HEK293 (cell line): ENCODE measurements around the gene YIPF5.

Experiments used
- GLI4 ChIP-seq: fragments of 450-650 bp; formaldehyde crosslinking; IDR thresholded peaks from 2 replicates; pipeline ENCODE4 v1.5.1; 2016; ENCODE audit warnings: missing biosample characterization, missing genetic modification characterization
- HOXA7 ChIP-seq: sonication (generic); formaldehyde crosslinking; IDR thresholded peaks from 2 replicates; pipeline ENCODE4 v1.8.1; 2022; ENCODE audit warnings: missing genetic modification reagents, borderline replicate concordance
- MZF1 ChIP-seq: fragments of 450-650 bp; formaldehyde crosslinking; IDR thresholded peaks from 2 replicates; pipeline ENCODE4 v1.5.1; 2017; ENCODE audit warnings: missing biosample characterization, missing genetic modification characterization, borderline replicate concordance
- PBX3 ChIP-seq: sonication (generic); formaldehyde crosslinking; IDR thresholded peaks from 2 replicates; pipeline ENCODE4 v1.8.1; 2022; ENCODE audit warnings: mild to moderate bottlenecking, moderate library complexity, missing genetic modification reagents
- PRDM4 ChIP-seq: fragments of 450-650 bp; formaldehyde crosslinking; IDR thresholded peaks from 2 replicates; pipeline ENCODE4 v1.5.1; 2017; ENCODE audit warnings: missing biosample characterization, missing genetic modification characterization
- TCF7L2 ChIP-seq: IDR thresholded peaks from 2 replicates; pipeline ENCODE4 v1.6.1; 2011; ENCODE audit warnings: low read depth, mild to moderate bottlenecking, inconsistent platforms, low read length, moderate library complexity, borderline replicate concordance
- ZBTB17 ChIP-seq: fragments of 450-650 bp; formaldehyde crosslinking; IDR thresholded peaks from 2 replicates; pipeline ENCODE4 v1.5.1; 2016; ENCODE audit warnings: missing biosample characterization, missing genetic modification characterization
- ZNF121 ChIP-seq: fragments of 450-650 bp; formaldehyde crosslinking; IDR thresholded peaks from 2 replicates; pipeline ENCODE4 v1.5.1; 2016; ENCODE audit warnings: missing biosample characterization, missing genetic modification characterization
- ZNF2 ChIP-seq: fragments of 450-650 bp; formaldehyde crosslinking; IDR thresholded peaks from 2 replicates; pipeline ENCODE4 v1.5.1; 2016; ENCODE audit warnings: missing biosample characterization, missing genetic modification characterization
- ZNF664 ChIP-seq: fragments of 450-650 bp; formaldehyde crosslinking; IDR thresholded peaks from 2 replicates; pipeline ENCODE4 v1.5.1; 2016; ENCODE audit warnings: missing biosample characterization, missing genetic modification characterization
- TF ChIP-seq, protein P1 (sequence below): fragments of 450-650 bp; formaldehyde crosslinking; IDR thresholded peaks from 2 replicates; pipeline ENCODE4 v1.5.1; 2016; ENCODE audit warnings: missing biosample characterization, missing genetic modification characterization
- TF ChIP-seq, protein P2 (sequence below): fragments of 450-650 bp; formaldehyde crosslinking; IDR thresholded peaks from 2 replicates; pipeline ENCODE4 v1.5.1; 2016; ENCODE audit warnings: missing biosample characterization, missing genetic modification characterization

- TF ChIP-seq PRDM4 (tag by site-specific recombination) (no peak), GLI4 (tag by site-specific recombination) (no peak), ZNF664 (tag by site-specific recombination) (no peak), MZF1 (tag by site-specific recombination) (no peak), ZNF121 (tag by site-specific recombination) (no peak), TCF7L2 (no peak), HOXA7 (CRISPR knock-in tag) (no peak), ZBTB17 (no peak), ZNF2 (tag by site-specific recombination) (no peak), PBX3 (no peak)
- TF ChIP-seq, protein P1, sequence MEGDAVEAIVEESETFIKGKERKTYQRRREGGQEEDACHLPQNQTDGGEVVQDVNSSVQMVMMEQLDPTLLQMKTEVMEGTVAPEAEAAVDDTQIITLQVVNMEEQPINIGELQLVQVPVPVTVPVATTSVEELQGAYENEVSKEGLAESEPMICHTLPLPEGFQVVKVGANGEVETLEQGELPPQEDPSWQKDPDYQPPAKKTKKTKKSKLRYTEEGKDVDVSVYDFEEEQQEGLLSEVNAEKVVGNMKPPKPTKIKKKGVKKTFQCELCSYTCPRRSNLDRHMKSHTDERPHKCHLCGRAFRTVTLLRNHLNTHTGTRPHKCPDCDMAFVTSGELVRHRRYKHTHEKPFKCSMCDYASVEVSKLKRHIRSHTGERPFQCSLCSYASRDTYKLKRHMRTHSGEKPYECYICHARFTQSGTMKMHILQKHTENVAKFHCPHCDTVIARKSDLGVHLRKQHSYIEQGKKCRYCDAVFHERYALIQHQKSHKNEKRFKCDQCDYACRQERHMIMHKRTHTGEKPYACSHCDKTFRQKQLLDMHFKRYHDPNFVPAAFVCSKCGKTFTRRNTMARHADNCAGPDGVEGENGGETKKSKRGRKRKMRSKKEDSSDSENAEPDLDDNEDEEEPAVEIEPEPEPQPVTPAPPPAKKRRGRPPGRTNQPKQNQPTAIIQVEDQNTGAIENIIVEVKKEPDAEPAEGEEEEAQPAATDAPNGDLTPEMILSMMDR (tag by site-specific recombination), result no peak
- TF ChIP-seq, protein P2, sequence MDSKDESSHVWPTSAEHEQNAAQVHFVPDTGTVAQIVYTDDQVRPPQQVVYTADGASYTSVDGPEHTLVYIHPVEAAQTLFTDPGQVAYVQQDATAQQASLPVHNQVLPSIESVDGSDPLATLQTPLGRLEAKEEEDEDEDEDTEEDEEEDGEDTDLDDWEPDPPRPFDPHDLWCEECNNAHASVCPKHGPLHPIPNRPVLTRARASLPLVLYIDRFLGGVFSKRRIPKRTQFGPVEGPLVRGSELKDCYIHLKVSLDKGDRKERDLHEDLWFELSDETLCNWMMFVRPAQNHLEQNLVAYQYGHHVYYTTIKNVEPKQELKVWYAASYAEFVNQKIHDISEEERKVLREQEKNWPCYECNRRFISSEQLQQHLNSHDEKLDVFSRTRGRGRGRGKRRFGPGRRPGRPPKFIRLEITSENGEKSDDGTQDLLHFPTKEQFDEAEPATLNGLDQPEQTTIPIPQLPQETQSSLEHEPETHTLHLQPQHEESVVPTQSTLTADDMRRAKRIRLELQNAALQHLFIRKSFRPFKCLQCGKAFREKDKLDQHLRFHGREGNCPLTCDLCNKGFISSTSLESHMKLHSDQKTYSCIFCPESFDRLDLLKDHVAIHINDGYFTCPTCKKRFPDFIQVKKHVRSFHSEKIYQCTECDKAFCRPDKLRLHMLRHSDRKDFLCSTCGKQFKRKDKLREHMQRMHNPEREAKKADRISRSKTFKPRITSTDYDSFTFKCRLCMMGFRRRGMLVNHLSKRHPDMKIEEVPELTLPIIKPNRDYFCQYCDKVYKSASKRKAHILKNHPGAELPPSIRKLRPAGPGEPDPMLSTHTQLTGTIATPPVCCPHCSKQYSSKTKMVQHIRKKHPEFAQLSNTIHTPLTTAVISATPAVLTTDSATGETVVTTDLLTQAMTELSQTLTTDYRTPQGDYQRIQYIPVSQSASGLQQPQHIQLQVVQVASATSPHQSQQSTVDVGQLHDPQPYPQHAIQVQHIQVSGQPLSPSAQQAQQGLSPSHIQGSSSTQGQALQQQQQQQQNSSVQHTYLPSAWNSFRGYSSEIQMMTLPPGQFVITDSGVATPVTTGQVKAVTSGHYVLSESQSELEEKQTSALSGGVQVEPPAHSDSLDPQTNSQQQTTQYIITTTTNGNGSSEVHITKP (tag by site-specific recombination), result no peak
Measured at GRCh38 chr5:144202072-144202471, 31.6 kb upstream of the YIPF5 start.
